Activated CD4-positive, alpha-beta T cell treated with anti-CD3 and anti-CD28 coated beads for 36 hours (primary cell): ENCODE results near the gene SUGP2. TPM values are rescaled to one million over a fixed set of nuclear protein-coding genes. Genes with fewer than 3 reads are reported as not detected.

Experiments used
- ATAC-seq: fragments of 200-7000 bp; cut with Tn5 transposase; one replicate; pipeline ENCODE4 v1.10.0; 2021; ENCODE audit warnings: mild to moderate bottlenecking, moderate library complexity
- CTCF ChIA-PET: fragments of 350-600 bp; sonication (Branson Sonifier 250); formaldehyde crosslinking; loops from one replicate; lab custom pipeline; 2021; ENCODE audit warnings: antibody characterized with exemption; lab: Charles Lee
- POLR2A ChIA-PET: fragments of 350-600 bp; sonication (Branson Sonifier 250); formaldehyde crosslinking; loops from one replicate; lab custom pipeline; 2021; ENCODE audit warnings: antibody characterized with exemption, inconsistent platforms; lab: Charles Lee
- DNase-seq: peaks from one replicate; pipeline ENCODE4 v3.0.0-alpha.2; 2020
- H3K27ac Mint-ChIP-seq: one replicate; pipeline ENCODE4 v1.8.0; 2021; ENCODE audit warnings: mixed read lengths
- H3K27me3 Mint-ChIP-seq: one replicate; pipeline ENCODE4 v1.8.0; 2021; ENCODE audit warnings: mixed read lengths
- H3K36me3 Mint-ChIP-seq: one replicate; pipeline ENCODE4 v1.8.0; 2021; ENCODE audit warnings: low read depth, mixed read lengths
- H3K4me1 Mint-ChIP-seq: one replicate; pipeline ENCODE4 v1.8.0; 2021; ENCODE audit warnings: mixed read lengths
- H3K4me3 Mint-ChIP-seq: one replicate; pipeline ENCODE4 v1.8.0; 2021; ENCODE audit warnings: mild to moderate bottlenecking, moderate library complexity, mixed read lengths
- H3K9me3 Mint-ChIP-seq: one replicate; pipeline ENCODE4 v1.8.0; 2021; ENCODE audit warnings: low read depth, mixed read lengths
- intact Hi-C, 2 experiments: fragments of 100-400 bp; cut with DNase I in 1 of 2; cut with micrococcal nuclease in 1 of 2; formaldehyde crosslinking; loops; one replicate each; pipeline versions ENCODE4 v1.14.2 to v1.15.1; 2022 to 2024; cut with DNase I, micrococcal nuclease
- total RNA-seq, 2 experiments: library from RNA; stranded (reverse); gene quantifications; one replicate each; pipeline ENCODE4 v1.2.3, GENCODE V29; 2021

The SUGP2 gene
- total RNA-seq, 2 experiments from 2014 or later, result 89.8 to 104 TPM

GRCh38 chr19:19057720-19058119 lies 24.4 kb upstream of the SUGP2 start:
- Mint-ChIP-seq H3K9me3 (no peaks in the 10 kb centered on the region), H3K36me3 (peaks cover 8% of the 10 kb centered on the region), H3K4me1 (peaks cover 11% of the 10 kb centered on the region), H3K27me3 (no peaks in the 10 kb centered on the region), H3K27ac (no peak overlapping the region), H3K4me3 (no peak overlapping the region)
- ATAC-seq (no peak), DNase-seq (no peak)
- ChIA-PET POLR2A (no interaction called here), CTCF (no interaction called here)
- intact Hi-C loops, result no loop called here

- Mint-ChIP-seq H3K4me3 (no peak overlapping the region), H3K27me3 (no peaks in the 10 kb centered on the region), H3K4me1 (peaks cover 7% of the 10 kb centered on the region), H3K27ac (no peak overlapping the region), H3K9me3 (no peaks in the 10 kb centered on the region), H3K36me3 (peaks cover 9% of the 10 kb centered on the region)
- DNase-seq (no peak), ATAC-seq (no peak)
- ChIA-PET POLR2A (no interaction called here), CTCF (no interaction called here)
- intact Hi-C loops, result no loop called here
These were observed 24.0 kb upstream of the SUGP2 start for GRCh38 chr19:19057317-19057716.

- ChIA-PET CTCF (no interaction called here), POLR2A (no interaction called here)
- ATAC-seq (no peak), DNase-seq (no peak)
- Mint-ChIP-seq H3K27ac (no peak overlapping the region), H3K9me3 (no peaks in the 10 kb centered on the region), H3K4me3 (no peak overlapping the region), H3K4me1 (peaks cover 1% of the 10 kb centered on the region), H3K36me3 (peaks cover 9% of the 10 kb centered on the region), H3K27me3 (no peaks in the 10 kb centered on the region)
- intact Hi-C loops, result no loop called here
These were observed 23.4 kb upstream of the SUGP2 start for GRCh38 chr19:19056636-19057275.

GRCh38 chr19:19055701-19056100 lies 22.4 kb upstream of the SUGP2 start:
- ChIA-PET POLR2A (no interaction called here), CTCF (interaction anchor here (0.6 kb wide), 1 partner anchor 134 kb away, joined by 3 read pairs; no protein-coding TSS in a partner anchor)
- no peak overlapping the region for H3K27ac Mint-ChIP-seq
- ATAC-seq, result no peak
- H3K27me3 Mint-ChIP-seq, result no peaks in the 10 kb centered on the region
- intact Hi-C loops, result no loop called here
- H3K4me3 Mint-ChIP-seq, result no peak overlapping the region
- H3K4me1 Mint-ChIP-seq, result no peaks in the 10 kb centered on the region
- no peak for DNase-seq
- no peaks in the 10 kb centered on the region for H3K9me3 Mint-ChIP-seq
- peaks cover 15% of the 10 kb centered on the region for H3K36me3 Mint-ChIP-seq

GRCh38 chr19:19054939-19055440 lies 21.7 kb upstream of the SUGP2 start:
- POLR2A ChIA-PET, result no interaction called here
- Mint-ChIP-seq H3K9me3 (no peaks in the 10 kb centered on the region), H3K27me3 (no peaks in the 10 kb centered on the region), H3K36me3 (peaks cover 21% of the 10 kb centered on the region), H3K4me3 (no peak overlapping the region), H3K4me1 (peaks cover 2% of the 10 kb centered on the region), H3K27ac (no peak overlapping the region)
- intact Hi-C loops, result loop anchor here (1.0 to 5.0 kb wide), 3 partner anchors 57 to 84 kb away; no protein-coding TSS in a partner anchor
- CTCF ChIA-PET, result interaction anchor here (1.1 to 1.6 kb wide), 3 partner anchors 8 to 86 kb away, joined by 4 to 6 read pairs (median 6); no protein-coding TSS in a partner anchor
- ATAC-seq (no peak), DNase-seq (no peak)

GRCh38 chr19:19054315-19054938 lies 21.1 kb upstream of the SUGP2 start:
- ATAC-seq (no peak), DNase-seq (no peak)
- H3K4me1 Mint-ChIP-seq, result peaks cover 2% of the 10 kb centered on the region
- H3K36me3 Mint-ChIP-seq, result peaks cover 22% of the 10 kb centered on the region
- intact Hi-C loops, result loop anchor here (1.0 to 5.0 kb wide), 3 partner anchors 58 to 85 kb away; no protein-coding TSS in a partner anchor
- no peaks in the 10 kb centered on the region for H3K9me3 Mint-ChIP-seq
- H3K27me3 Mint-ChIP-seq, result no peaks in the 10 kb centered on the region
- ChIA-PET CTCF (interaction anchor here (1.0 to 1.6 kb wide), 4 partner anchors 8 to 87 kb away, joined by 4 to 7 read pairs (median 6); no protein-coding TSS in a partner anchor), POLR2A (no interaction called here)
- no peak overlapping the region for H3K27ac Mint-ChIP-seq
- H3K4me3 Mint-ChIP-seq, result no peak overlapping the region

GRCh38 chr19:19053508-19054314 lies 20.4 kb upstream of the SUGP2 start:
- POLR2A ChIA-PET, result no interaction called here
- ATAC-seq (peak; percentile 69), DNase-seq (peak; percentile 77)
- Mint-ChIP-seq H3K36me3 (peaks cover 22% of the 10 kb centered on the region), H3K27me3 (no peaks in the 10 kb centered on the region), H3K9me3 (no peaks in the 10 kb centered on the region), H3K4me1 (peaks cover 2% of the 10 kb centered on the region), H3K4me3 (no peak overlapping the region), H3K27ac (no peak overlapping the region)
- CTCF ChIA-PET, result interaction anchor here (0.6 to 1.6 kb wide), 7 partner anchors 9 to 87 kb away, joined by 3 to 7 read pairs (median 4); no protein-coding TSS in a partner anchor
- intact Hi-C loops, result loop anchor here (1.0 to 5.0 kb wide), 3 partner anchors 59 to 86 kb away; no protein-coding TSS in a partner anchor

GRCh38 chr19:19052921-19053320 lies 19.6 kb upstream of the SUGP2 start:
- DNase-seq, result no peak
- intact Hi-C loops, result loop anchor here in 1 of 2 experiments (5.0 kb wide), 1 partner anchor 59 kb away; no protein-coding TSS in a partner anchor
- POLR2A ChIA-PET, result no interaction called here
- H3K4me1 Mint-ChIP-seq, result peaks cover 2% of the 10 kb centered on the region
- ATAC-seq, result no peak
- H3K27me3 Mint-ChIP-seq, result no peaks in the 10 kb centered on the region
- H3K9me3 Mint-ChIP-seq, result no peaks in the 10 kb centered on the region
- H3K4me3 Mint-ChIP-seq, result no peak overlapping the region
- CTCF ChIA-PET, result interaction anchor here (0.6 to 1.1 kb wide), 5 partner anchors 11 to 108 kb away, joined by 3 to 6 read pairs (median 3); no protein-coding TSS in a partner anchor
- H3K36me3 Mint-ChIP-seq, result peaks cover 20% of the 10 kb centered on the region
- no peak overlapping the region for H3K27ac Mint-ChIP-seq

GRCh38 chr19:19051478-19052213 lies 18.3 kb upstream of the SUGP2 start:
- ATAC-seq (no peak), DNase-seq (no peak)
- peaks cover 2% of the 10 kb centered on the region for H3K4me1 Mint-ChIP-seq
- H3K27ac Mint-ChIP-seq, result no peak overlapping the region
- ChIA-PET POLR2A (no interaction called here), CTCF (interaction anchor here (0.7 to 1.1 kb wide), 3 partner anchors 64 to 859 kb away, joined by 3 to 6 read pairs (median 3); no protein-coding TSS in a partner anchor)
- peaks cover 27% of the 10 kb centered on the region for H3K36me3 Mint-ChIP-seq
- intact Hi-C loops, result loop anchor here in 1 of 2 experiments (5.0 kb wide), 1 partner anchor 61 kb away; no protein-coding TSS in a partner anchor
- H3K4me3 Mint-ChIP-seq, result no peak overlapping the region
- no peaks in the 10 kb centered on the region for H3K9me3 Mint-ChIP-seq
- no peaks in the 10 kb centered on the region for H3K27me3 Mint-ChIP-seq

- Mint-ChIP-seq H3K36me3 (peaks cover 30% of the 10 kb centered on the region), H3K27ac (no peak overlapping the region), H3K4me1 (peaks cover 2% of the 10 kb centered on the region), H3K4me3 (no peak overlapping the region), H3K9me3 (no peaks in the 10 kb centered on the region), H3K27me3 (no peaks in the 10 kb centered on the region)
- intact Hi-C loops, result loop anchor here in 1 of 2 experiments (5.0 kb wide), 1 partner anchor 62 kb away; no protein-coding TSS in a partner anchor
- POLR2A ChIA-PET, result no interaction called here
- CTCF ChIA-PET, result interaction anchor here (0.7 to 1.4 kb wide), 3 partner anchors 72 to 858 kb away, joined by 3 read pairs; no protein-coding TSS in a partner anchor
- DNase-seq (no peak), ATAC-seq (no peak)
These were observed 17.4 kb upstream of the SUGP2 start for GRCh38 chr19:19050731-19051130.
